ENCODE data around the gene SELENOP.

GRCh38 chr5:42781584-42781983, 30.1 kb downstream of the SELENOP start:
- TF ChIP-seq CTCF (IDR thresholded peaks at IDR 0.05) (no peak), POLR2AphosphoS5 (IDR thresholded peaks at IDR 0.05) (no peak), POLR2A (IDR thresholded peaks at IDR 0.05; ENCODE audit: low read depth) (no peak)

Data from esophagus muscularis mucosa (tissue), 3 donors.